GM12864 (cell line): ENCODE measurements around the gene HJURP.
A peak's percentile ranks its signal among the peaks of the same experiment; 100 is the strongest.

Source experiments
- DNase-seq: peaks from one replicate; pipeline ENCODE4 v3.0.0-alpha.2; 2011; ENCODE audit warnings: low read depth
- H3K4me3 ChIP-seq: 2 replicates; pipeline ENCODE4 v1.5.1; 2011; ENCODE audit warnings: mild to moderate bottlenecking, low read depth, low read length, control low read depth
- CTCF ChIP-seq: IDR thresholded peaks from 2 replicates; pipeline ENCODE4 v1.5.1; 2011; ENCODE audit warnings: low read depth, mild to moderate bottlenecking, moderate library complexity, low read length, control low read depth, inconsistent platforms; ENCODE audit errors: missing control alignments

HJURP gene

GRCh38 chr2:233867993-233868532 is 13.7 kb upstream of the HJURP start, which contains the start of gene MSL3B:
Gene MSL3B, minus strand, starts transcription at chr2:233868386.
- peak within 1 kb of the TSS; percentile 69 for H3K4me3 ChIP-seq
- no peak for TF ChIP-seq CTCF
- DNase-seq = no peak

GRCh38 chr2:233866479-233866878 is 12.1 kb upstream of the HJURP start:
- H3K4me3 ChIP-seq = no peak overlapping the region
- DNase-seq = no peak
- no peak for TF ChIP-seq CTCF

- TF ChIP-seq CTCF = peak; percentile 42
- no peak overlapping the region for H3K4me3 ChIP-seq
- no peak for DNase-seq
Measured at GRCh38 chr2:233865838-233866237, 11.5 kb upstream of the HJURP start.

GRCh38 chr2:233862261-233862768 is 8.0 kb upstream of the HJURP start:
- H3K4me3 ChIP-seq = no peak overlapping the region
- no peak for TF ChIP-seq CTCF
- DNase-seq = no peak

- no peak for TF ChIP-seq CTCF
- no peak overlapping the region for H3K4me3 ChIP-seq
- no peak for DNase-seq
Measured at GRCh38 chr2:233858331-233858730, 4.0 kb upstream of the HJURP start.

- no peak overlapping the region for H3K4me3 ChIP-seq
- TF ChIP-seq CTCF = peak; percentile 86
- DNase-seq = no peak
Measured at GRCh38 chr2:233857511-233858141, 3.3 kb upstream of the HJURP start.

- no peak for DNase-seq
- TF ChIP-seq CTCF = no peak
- H3K4me3 ChIP-seq = no peak overlapping the region
Measured at GRCh38 chr2:233856184-233856583, 1.8 kb upstream of the HJURP start.
